ENCODE measurements around the gene CCN2. TPM values are rescaled to one million over a fixed set of nuclear protein-coding genes. Genes with fewer than 3 reads are reported as not detected.

CCN2 gene
- total and polyA plus RNA-seq, 2 of the 8 experiments (the other 6 are each of a cell fraction or from before 2014, with no cell fraction given): 25.0 to 107 TPM

DNA sequence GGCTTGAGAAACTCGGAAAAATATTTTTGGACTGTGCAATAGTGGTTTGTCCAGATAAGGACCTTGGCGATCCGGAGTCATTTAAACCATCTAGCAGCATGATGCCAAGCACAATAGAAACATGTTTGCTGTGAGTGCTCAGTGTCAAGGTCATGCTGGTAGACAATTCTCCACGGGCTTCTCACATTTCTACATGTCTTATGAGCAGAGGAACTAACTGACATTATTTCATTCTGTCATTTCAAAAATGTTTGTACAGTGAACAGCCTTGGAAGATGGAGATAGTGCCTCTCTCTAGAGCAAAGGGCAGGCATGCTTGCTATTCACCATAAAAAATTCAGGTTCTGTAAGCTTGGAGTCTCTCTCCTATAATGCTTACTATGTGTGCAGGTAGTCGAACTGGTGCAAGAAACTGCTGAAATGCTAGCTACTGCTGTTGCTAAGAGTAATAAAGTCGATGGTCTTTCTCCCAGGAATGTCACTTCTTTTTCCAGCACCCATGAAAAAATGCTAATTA lies 25.4 kb upstream of the CCN2 start:
- TF ChIP-seq CREB1 (IDR thresholded peaks at IDR 0.05): no peak
- TF ChIP-seq SRF (IDR thresholded peaks at IDR 0.05; ENCODE audit: low read depth, low read length): no peak
- no peak for TF ChIP-seq RBBP5 (IDR thresholded peaks at IDR 0.05; ENCODE audit: borderline replicate concordance, low read depth, low read length)
- TF ChIP-seq NANOG (IDR thresholded peaks at IDR 0.05; ENCODE audit: insufficient read depth, low read depth, low read length, poor library complexity, severe bottlenecking): no peak
- no peak for TF ChIP-seq TEAD4 (IDR thresholded peaks at IDR 0.05; ENCODE audit: low read depth, low read length)
- TF ChIP-seq ASH2L (IDR thresholded peaks at IDR 0.05; ENCODE audit: low read length): no peak
- no peak for TF ChIP-seq POLR2A (IDR thresholded peaks at IDR 0.05; ENCODE audit: control extremely low read depth in 1 of 2, low read depth in 2 of 2, low read length in 2 of 2)
- TF ChIP-seq SP1 (IDR thresholded peaks at IDR 0.05; ENCODE audit: low read depth, low read length): no peak
- TF ChIP-seq HDAC2 (IDR thresholded peaks at IDR 0.05; ENCODE audit: borderline replicate concordance in 1 of 2, low read depth in 2 of 2, low read length in 2 of 2): no peak
- Histone ChIP-seq H2BK15ac (ENCODE audit: low read length) (no peak overlapping the region), H3K36me3 (ENCODE audit: control insufficient read depth in 2 of 4, insufficient read depth in 4 of 4, low read length in 3 of 4) (no peaks in the 10 kb centered on the region), H3K4me1 (replicated peaks in 1 of 4; ENCODE audit: control insufficient read depth in 3 of 4, insufficient read depth in 4 of 4, low read length in 3 of 4) (no peaks in the 10 kb centered on the region), H3K79me2 (ENCODE audit: control insufficient read depth in 1 of 2, insufficient read depth in 2 of 2, low read length in 2 of 2) (no peaks in the 10 kb centered on the region), H3K18ac (ENCODE audit: extremely low read depth, low read length) (no peak overlapping the region), H4K91ac (replicated peaks; ENCODE audit: insufficient read length, low read length) (no peak overlapping the region), H3K27me3 (replicated peaks in 1 of 4; ENCODE audit: control insufficient read depth in 3 of 4, extremely low read depth in 1 of 4, insufficient read depth in 3 of 4, low read length in 3 of 4) (no peaks in the 10 kb centered on the region), H3K4me2 (ENCODE audit: insufficient read depth in 1 of 2, low read depth in 2 of 2, low read length in 2 of 2) (no peak overlapping the region), H3K9ac (replicated peaks in 1 of 4; ENCODE audit: extremely low read depth in 1 of 4, low read depth in 3 of 4, low read length in 3 of 4) (no peak overlapping the region), H3K4me3 (ENCODE audit: extremely low read depth in 1 of 4, insufficient read depth in 2 of 4, low read depth in 3 of 4, low read length in 4 of 4) (no peak overlapping the region), H3K56ac (replicated peaks; ENCODE audit: insufficient read length, low read depth, low read length) (no peak overlapping the region), H3K9me3 (ENCODE audit: insufficient read depth in 2 of 2, low read depth in 1 of 2, low read length in 1 of 2) (no peaks in the 10 kb centered on the region), H4K20me1 (replicated peaks in 1 of 2; ENCODE audit: control insufficient read depth in 1 of 2, insufficient read depth in 2 of 2, low read length in 2 of 2) (peaks cover 0 to 2% of the 10 kb centered on the region in 2 experiments), H2AK5ac (ENCODE audit: low read depth, low read length) (no peak overlapping the region), H4K8ac (ENCODE audit: extremely low read depth, insufficient read depth, low read length) (no peak overlapping the region), H2BK20ac (ENCODE audit: low read length) (no peak overlapping the region), H3K23me2 (ENCODE audit: low read depth, low read length) (no peaks in the 10 kb centered on the region), H3K4ac (replicated peaks; ENCODE audit: insufficient read length, low read depth, low read length) (no peak overlapping the region), H2BK12ac (ENCODE audit: low read depth, low read length) (no peak overlapping the region), H2AFZ (ENCODE audit: low read length) (no peak overlapping the region), H2BK120ac (replicated peaks; ENCODE audit: low read depth, low read length) (no peak overlapping the region), H3K23ac (ENCODE audit: insufficient read length) (no peak overlapping the region), H2BK5ac (ENCODE audit: low read depth, low read length) (no peak overlapping the region), H4K5ac (ENCODE audit: insufficient read length, low read depth, low read length) (no peak overlapping the region), H3K79me1 (ENCODE audit: low read depth, low read length) (no peaks in the 10 kb centered on the region), H3K14ac (ENCODE audit: insufficient read length) (no peak overlapping the region), H3K27ac (ENCODE audit: low read depth, low read length) (no peak overlapping the region)
- WGBS, 2 experiments (ENCODE audit: extremely low coverage in 1 of 2, insufficient coverage in 1 of 2, insufficient read length in 1 of 2, insufficient replicate concordance in 2 of 2, low coverage in 1 of 2, low lambda C conversion rate in 2 of 2, missing lambda C conversion rate in 1 of 2): 83% methylated on average over 6 of the region's 6 CpGs; no CpG with 5 or more reads in 1 of the 2 experiments
- DNase-seq (ENCODE audit: low read depth in 1 of 2, low spot score in 2 of 2) (no peak), FAIRE-seq (no peak)
- CTCF ChIA-PET (ENCODE audit: partially characterized antibody): no interaction called here
- POLR2A ChIA-PET (ENCODE audit: partially characterized antibody): interaction anchor here (1.5 to 3.8 kb wide), 2 partner anchors 9 to 26 kb away, joined by 4 to 20 read pairs; partner anchors contain the start of gene CCN2
